Right renal pelvis (tissue), 4 donors: ENCODE measurements around the gene UNC45A. TPM values are rescaled to one million over a fixed set of nuclear protein-coding genes. Genes with fewer than 3 reads are reported as not detected.
A peak's percentile ranks its signal among the peaks of the same experiment; 100 is the strongest.
"Not testable (repeated sequence)": the region's sequence is repeated elsewhere in the genome, so short reads cannot be mapped to it uniquely, and the experiment has no call there.

Experiments
- DNase-seq, 4 donors: peaks; one replicate each; pipeline ENCODE4 v3.0.0-alpha.2; 2013; ENCODE audit warnings: low read depth in 4 of 4, low spot score in 3 of 4, missing footprints in 1 of 4
- polyA plus RNA-seq, 4 donors: library from polyadenylated mRNA; unstranded; fragments of 120-200 nt; gene quantifications; one replicate each; pipeline ENCODE4 v1.2.1, GENCODE V29; 2013; ENCODE audit not compliant: insufficient read length in 4 of 4

The UNC45A gene
- polyA plus RNA-seq, 4 donors, result 61.5 to 73.7 (median 62.8) TPM

DNA sequence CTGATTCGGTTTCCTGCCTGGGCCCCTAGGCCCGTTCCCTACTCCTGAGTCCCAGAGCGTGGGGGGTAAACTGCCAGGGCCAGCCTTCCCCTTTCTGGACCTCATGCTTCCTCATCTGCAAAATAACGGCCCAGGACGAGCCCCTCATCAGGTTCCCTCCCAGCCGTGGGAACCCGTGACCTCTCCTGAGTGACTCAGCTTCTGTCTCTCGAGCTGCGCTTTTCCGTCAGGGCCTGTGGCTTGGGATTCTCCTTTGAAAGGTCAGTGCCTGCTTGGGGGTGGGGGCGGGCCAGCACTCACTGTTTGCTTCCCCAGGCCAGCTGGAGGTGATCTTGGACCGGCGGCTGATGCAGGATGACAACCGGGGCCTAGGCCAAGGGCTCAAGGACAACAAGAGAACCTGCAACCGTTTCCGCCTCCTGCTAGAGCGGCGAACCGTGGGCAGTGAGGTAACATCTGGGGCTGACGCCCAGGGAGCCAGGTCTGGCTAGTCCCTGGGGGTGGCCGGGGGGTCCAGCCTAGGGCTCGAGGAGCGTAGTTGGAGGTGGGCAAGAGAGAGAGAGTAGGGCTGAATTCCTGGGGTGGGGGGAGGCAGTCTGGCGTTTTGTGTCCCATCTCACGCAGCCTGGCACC is 19.2 kb upstream of the UNC45A start:
- DNase-seq, result no peak

DNA sequence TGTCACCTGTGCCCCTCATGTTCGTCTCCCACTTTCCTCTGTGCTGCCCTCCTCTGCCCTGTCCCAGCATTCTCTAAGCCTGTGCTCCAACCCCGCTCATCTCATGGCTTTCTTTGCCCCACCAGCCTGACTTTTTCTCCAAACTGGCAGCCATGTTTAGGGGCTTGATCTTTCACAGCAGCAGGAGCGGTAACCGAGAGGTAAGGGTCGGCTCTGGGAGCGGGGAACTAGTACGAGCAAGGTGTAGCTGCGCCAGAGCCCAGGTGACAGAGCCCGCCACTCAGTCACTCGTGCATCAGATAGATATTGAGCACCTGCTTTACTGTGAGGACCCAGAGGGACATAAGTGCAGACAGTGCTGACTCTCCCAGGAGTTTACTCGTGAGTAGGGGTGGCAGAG is 18.6 kb upstream of the UNC45A start:
- DNase-seq, result no peak

- no peak for DNase-seq
Measured at GRCh38 chr15:90917569-90917968, 17.5 kb upstream of the UNC45A start.

DNA sequence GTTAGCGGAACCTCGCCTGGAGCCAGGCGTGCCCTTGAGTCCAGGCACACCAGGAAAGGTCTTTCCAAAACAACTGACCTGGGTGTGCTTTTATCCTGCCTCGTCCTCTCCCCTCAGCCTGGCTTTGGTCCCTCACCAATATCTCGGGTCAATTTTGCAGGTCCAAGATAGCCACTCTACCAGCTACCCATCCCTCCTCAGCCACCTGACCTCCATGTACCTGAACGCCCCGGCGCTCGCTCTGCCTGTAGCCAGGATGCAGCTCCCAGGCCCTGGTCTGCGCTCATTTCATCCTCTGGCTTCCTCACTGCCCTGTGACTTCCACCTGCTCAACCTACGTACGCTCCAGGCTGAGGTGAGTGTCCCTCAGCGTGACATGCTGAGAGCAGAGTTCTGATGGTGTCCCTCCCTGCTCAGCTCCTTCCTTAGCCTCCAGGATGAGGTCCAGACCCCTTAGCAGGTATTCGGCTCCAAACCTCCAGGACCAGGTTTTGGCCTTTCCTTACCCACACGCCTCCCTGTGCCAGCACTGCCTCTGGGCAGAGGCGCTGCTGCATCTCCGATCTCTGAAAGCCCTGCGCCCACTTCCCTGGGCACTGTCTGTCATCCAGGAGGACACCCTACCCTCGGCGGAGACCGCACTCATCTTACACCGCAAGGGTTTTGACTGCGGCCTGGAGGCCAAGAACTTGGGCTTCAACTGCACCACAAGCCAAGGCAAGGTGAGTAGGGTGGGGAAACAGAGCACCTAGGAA is 16.9 kb upstream of the UNC45A start:
- no peak for DNase-seq

DNA sequence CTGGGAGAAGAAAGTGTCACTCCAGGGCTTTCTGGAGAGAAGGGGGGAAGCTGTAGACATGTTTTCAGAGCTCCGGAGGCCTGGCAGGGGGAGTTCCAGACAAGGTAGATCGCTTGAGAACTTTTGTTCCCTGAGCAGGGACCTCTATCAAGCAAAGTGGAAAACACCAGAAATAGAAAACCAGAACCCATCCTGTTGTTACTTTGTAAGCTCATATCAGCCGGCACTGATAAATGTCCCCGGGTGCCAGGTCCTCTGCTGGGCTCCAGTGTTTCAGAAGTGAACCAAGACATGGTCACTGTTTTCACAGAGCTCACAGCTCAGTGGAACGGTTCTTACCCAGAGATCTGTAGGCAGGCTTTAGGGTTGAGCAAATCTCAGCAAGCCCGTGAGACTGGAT is 16.2 kb upstream of the UNC45A start:
- no peak for DNase-seq

GRCh38 chr15:90921887-90922286 is 13.2 kb upstream of the UNC45A start:
- DNase-seq, result no peak

DNA sequence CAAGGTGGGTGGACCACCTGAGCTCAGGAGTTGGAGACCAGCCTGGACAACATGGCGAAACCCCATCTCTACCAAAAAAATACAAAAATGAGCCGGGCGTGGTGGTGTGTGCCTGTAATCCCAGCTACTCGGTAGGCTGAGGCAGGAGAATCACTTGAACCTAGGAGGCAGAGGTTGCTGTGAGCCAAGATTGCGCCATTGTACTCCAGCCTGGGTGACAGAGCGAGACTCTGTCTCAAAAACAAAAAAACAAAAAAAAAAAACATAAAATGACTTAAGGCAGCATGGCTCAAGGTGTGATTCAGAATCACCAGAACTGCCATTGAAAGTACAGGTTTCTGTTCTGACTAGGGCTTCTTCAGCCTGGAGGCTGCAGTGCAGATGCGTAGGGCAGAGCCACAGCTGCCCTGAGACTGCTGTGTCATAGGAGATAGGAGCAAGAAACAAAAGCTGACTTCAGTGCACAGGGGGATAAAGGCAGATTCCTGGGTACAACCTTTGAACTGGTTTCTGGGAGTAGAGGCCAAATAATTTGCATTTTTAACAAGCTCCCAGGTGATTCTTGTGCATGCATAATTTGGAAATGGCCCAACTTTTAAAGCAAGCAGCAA is 12.3 kb upstream of the UNC45A start:
- not testable (repeated sequence) for DNase-seq

DNA sequence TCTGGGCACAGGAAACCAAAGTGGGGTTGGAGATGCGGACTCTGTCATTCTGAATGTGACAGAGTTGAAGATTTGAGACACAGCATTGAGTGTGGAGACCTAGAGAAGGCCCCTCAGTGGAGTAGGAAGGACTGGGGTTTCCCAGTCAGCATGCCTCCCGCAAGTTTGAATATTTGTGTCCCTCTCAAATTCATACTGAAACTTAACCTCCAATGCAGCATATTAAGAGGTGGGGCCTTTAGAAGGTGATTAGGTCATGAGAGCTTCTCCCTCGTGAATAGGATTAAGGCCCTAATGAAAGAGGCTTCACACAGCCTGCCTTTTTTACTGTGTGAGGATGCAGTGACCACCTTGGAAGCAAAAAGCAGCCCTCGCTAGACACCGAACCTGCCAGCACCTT is 10.7 kb upstream of the UNC45A start:
- DNase-seq, result no peak

- not testable (repeated sequence) for DNase-seq
Measured at GRCh38 chr15:90926766-90927165, 8.3 kb upstream of the UNC45A start.

GRCh38 chr15:90928106-90928505 is 7.0 kb upstream of the UNC45A start:
- DNase-seq, result not testable (repeated sequence)

GRCh38 chr15:90929246-90930019 is 5.7 kb upstream of the UNC45A start:
- DNase-seq, result no peak

- DNase-seq, result no peak
Measured at GRCh38 chr15:90930861-90931574, 4.1 kb upstream of the UNC45A start.

DNA sequence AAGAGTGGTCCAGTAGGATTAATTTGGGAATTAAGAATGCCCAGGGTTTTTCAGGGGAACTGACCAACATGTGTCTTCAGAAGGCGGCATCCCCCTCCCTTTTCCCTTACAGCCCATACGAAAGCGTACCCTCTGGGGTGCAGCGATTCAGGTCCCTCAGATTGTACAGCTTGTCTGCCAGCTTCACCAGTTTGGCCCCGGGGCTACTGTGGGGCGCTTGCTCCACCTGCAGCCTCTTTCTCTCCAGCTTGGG is 3.6 kb upstream of the UNC45A start:
- DNase-seq, result no peak

GRCh38 chr15:90931828-90932659 is 3.0 kb upstream of the UNC45A start, which contains the start of gene HDDC3:
Gene HDDC3, minus strand, starts transcription at chr15:90932549. Its CDS starts 9 bp downstream, at chr15:90932540.
- peak in 3 of 4 donors; percentile 66 to 80 (median 77) for DNase-seq

GRCh38 chr15:90932660-90932991 is 2.5 kb upstream of the UNC45A start:
- DNase-seq, result no peak

DNA sequence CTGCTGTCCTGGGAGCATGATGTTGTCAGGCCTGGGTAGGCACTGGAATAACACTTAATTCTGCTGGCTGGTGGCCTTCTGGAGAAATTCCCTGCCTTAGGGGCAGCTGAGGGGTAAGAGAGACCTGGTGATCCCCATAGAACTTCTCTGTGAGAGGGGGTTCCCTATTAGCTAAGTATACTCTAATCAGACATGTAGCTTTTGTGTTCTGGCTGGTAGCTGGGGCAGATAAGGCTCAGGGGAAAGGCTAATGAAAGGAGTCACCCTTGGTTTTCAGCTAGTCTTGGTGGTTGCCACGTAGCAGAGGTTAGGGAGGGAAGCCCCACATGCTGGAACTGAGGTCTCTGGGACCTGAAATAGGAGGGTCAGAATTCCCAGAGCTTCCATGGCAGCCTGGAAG is 1.8 kb upstream of the UNC45A start:
- DNase-seq, result no peak

GRCh38 chr15:90934256-90934948 is 683 bp upstream of the UNC45A start:
- DNase-seq, result peak in 3 of 4 donors; percentile 64 to 75 (median 74)

DNA sequence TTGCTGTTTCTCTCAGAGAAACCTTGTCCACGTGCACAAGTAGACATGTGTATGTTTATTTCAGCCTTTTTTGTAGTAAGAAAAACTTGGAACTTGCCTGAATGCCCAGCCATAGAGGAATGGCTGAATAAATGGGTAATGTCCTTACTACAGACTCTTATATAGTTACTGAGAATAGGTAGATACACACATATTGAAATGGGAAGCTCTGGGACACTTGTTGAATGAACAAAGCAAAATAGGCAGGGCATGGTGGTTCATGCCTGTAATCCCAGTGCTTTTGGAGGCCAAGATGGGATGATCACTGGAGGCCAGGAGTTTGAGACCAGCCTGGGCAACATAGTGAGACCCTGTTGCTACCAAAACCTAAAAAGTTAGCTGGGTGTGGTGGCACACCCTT is 1.7 kb downstream of the UNC45A start:
- DNase-seq, result no peak

GRCh38 chr15:90938261-90938660 is 3.2 kb downstream of the UNC45A start:
- no peak for DNase-seq
